RWPE1 (cell line): ENCODE measurements around the gene PTPN21.

ENCODE experiments used
- CTCF ChIA-PET: fragments of 350-600 bp; sonication (Branson Sonifier 250); formaldehyde crosslinking; extraction: SDS; loops from one replicate; lab custom pipeline; 2021; lab: Yijun Ruan, JAX
- POLR2A ChIA-PET: fragments of 400-600 bp; formaldehyde crosslinking; extraction: SDS; loops from one replicate; lab custom pipeline; 2020; ENCODE audit warnings: antibody characterized with exemption; ENCODE audit not compliant: low non-redundant PET; lab: Yijun Ruan, JAX
- DNase-seq: peaks from one replicate; pipeline ENCODE4 v3.0.0; 2012; ENCODE audit warnings: low spot score
- H3K27ac ChIP-seq: fragments of 450-650 bp; 2 replicates; pipeline ENCODE4 v1.5.1; 2017
- CTCF ChIP-seq: fragments of 450-650 bp; conservative IDR thresholded peaks from 2 replicates; pipeline ENCODE4 v1.5.1; 2017; ENCODE audit warnings: low read depth, mild to moderate bottlenecking

The PTPN21 gene

GRCh38 chr14:88518592-88519512 lies 36.0 kb downstream of the PTPN21 start:
- ChIA-PET CTCF (no interaction called here), POLR2A (no interaction called here)
- H3K27ac ChIP-seq, result no peak overlapping the region
- peak; percentile 10 for DNase-seq
- TF ChIP-seq CTCF, result no peak

- no peak for TF ChIP-seq CTCF
- ChIA-PET CTCF (no interaction called here), POLR2A (no interaction called here)
- H3K27ac ChIP-seq, result no peak overlapping the region
- DNase-seq, result no peak
Observed at GRCh38 chr14:88516861-88517357, 37.9 kb downstream of the PTPN21 start.

- CTCF ChIA-PET, result no interaction called here
- H3K27ac ChIP-seq, result no peak overlapping the region
- no peak for DNase-seq
- no peak for TF ChIP-seq CTCF
- POLR2A ChIA-PET, result no interaction called here
Observed at GRCh38 chr14:88515499-88516221, 39.1 kb downstream of the PTPN21 start.

- CTCF ChIA-PET, result no interaction called here
- DNase-seq, result no peak
- POLR2A ChIA-PET, result no interaction called here
- TF ChIP-seq CTCF, result no peak
- H3K27ac ChIP-seq, result no peak overlapping the region
Observed at GRCh38 chr14:88507208-88507607, 47.6 kb downstream of the PTPN21 start.

GRCh38 chr14:88505621-88506020 lies 49.2 kb downstream of the PTPN21 start:
- ChIA-PET CTCF (interaction anchor here (0.9 kb wide), 1 partner anchor 54 kb away, joined by 3 read pairs; no protein-coding TSS in a partner anchor), POLR2A (no interaction called here)
- no peak for TF ChIP-seq CTCF
- no peak overlapping the region for H3K27ac ChIP-seq
- DNase-seq, result no peak

GRCh38 chr14:88504602-88505001 lies 50.2 kb downstream of the PTPN21 start:
- no peak for DNase-seq
- CTCF ChIA-PET, result no interaction called here
- H3K27ac ChIP-seq, result no peak overlapping the region
- POLR2A ChIA-PET, result no interaction called here
- TF ChIP-seq CTCF, result no peak
